Activated CD8-positive, alpha-beta T cell treated with anti-CD3 and anti-CD28 coated beads for 36 hours (primary cell): ENCODE data around the gene NUB1. TPM values are rescaled to one million over a fixed set of nuclear protein-coding genes. Genes with fewer than 3 reads are reported as not detected.

Experiments used
- ATAC-seq: fragments of 200-7000 bp; cut with Tn5 transposase; one replicate; pipeline ENCODE4 v1.10.0; 2021; ENCODE audit warnings: mild to moderate bottlenecking, moderate library complexity
- CTCF ChIA-PET: fragments of 350-600 bp; sonication (Branson Sonifier 250); formaldehyde crosslinking; loops from one replicate; lab custom pipeline; 2021; ENCODE audit warnings: antibody characterized with exemption; lab: Charles Lee
- POLR2A ChIA-PET: fragments of 350-600 bp; sonication (Branson Sonifier 250); formaldehyde crosslinking; loops from one replicate; lab custom pipeline; 2021; ENCODE audit warnings: antibody characterized with exemption; lab: Charles Lee
- DNase-seq: peaks from one replicate; pipeline ENCODE4 v3.0.0-alpha.2; 2020
- H3K27ac Mint-ChIP-seq: one replicate; pipeline ENCODE4 v1.8.0; 2021; ENCODE audit warnings: mild to moderate bottlenecking, mixed read lengths
- H3K27me3 Mint-ChIP-seq: one replicate; pipeline ENCODE4 v1.8.0; 2021; ENCODE audit warnings: mixed read lengths
- H3K36me3 Mint-ChIP-seq: one replicate; pipeline ENCODE4 v1.8.0; 2021; ENCODE audit warnings: low read depth, mixed read lengths
- H3K4me1 Mint-ChIP-seq: one replicate; pipeline ENCODE4 v1.8.0; 2021; ENCODE audit warnings: low read depth, mixed read lengths
- H3K4me3 Mint-ChIP-seq: one replicate; pipeline ENCODE4 v1.8.0; 2021; ENCODE audit warnings: mild to moderate bottlenecking, moderate library complexity, mixed read lengths
- H3K9me3 Mint-ChIP-seq: one replicate; pipeline ENCODE4 v1.8.0; 2021; ENCODE audit warnings: mixed read lengths
- CTCF ChIP-seq: fragments of 200-600 bp; IDR thresholded peaks from one replicate; pipeline ENCODE4 v1.8.0; 2022; ENCODE audit warnings: antibody characterized with exemption, mild to moderate bottlenecking
- intact Hi-C: fragments of 100-400 bp; cut with micrococcal nuclease; formaldehyde crosslinking; loops from one replicate; pipeline ENCODE4 v1.10.0; 2022
- total RNA-seq, 2 experiments: library from RNA; stranded (reverse); gene quantifications; one replicate each; pipeline ENCODE4 v1.2.3, GENCODE V29; 2021

The NUB1 gene
- total RNA-seq, 2 experiments from 2014 or later = 41.0 to 42.5 TPM

DNA sequence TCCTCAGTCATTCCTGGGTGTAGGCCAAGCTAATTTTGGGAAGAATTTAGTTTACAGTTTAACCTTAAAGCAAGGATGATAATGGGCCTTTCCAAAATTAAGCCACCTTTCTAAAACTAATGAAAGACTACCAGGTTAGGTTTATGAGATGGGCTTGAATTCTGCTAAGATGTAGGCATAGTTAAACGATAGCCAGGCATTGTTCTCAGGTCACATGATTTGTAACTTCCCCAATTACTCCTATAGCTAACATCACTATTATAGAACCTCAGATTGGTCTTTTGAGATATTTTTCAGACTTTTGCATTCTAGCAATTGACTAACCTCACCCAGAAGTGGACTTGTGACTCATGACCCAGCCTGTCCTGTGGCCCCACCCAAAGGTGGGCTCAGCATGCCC is 7.0 kb upstream of the NUB1 start:
- POLR2A ChIA-PET = no interaction called here
- ATAC-seq (no peak), DNase-seq (no peak)
- Mint-ChIP-seq H3K4me3 (no peak overlapping the region), H3K4me1 (peaks cover 27% of the 10 kb centered on the region), H3K27me3 (no peaks in the 10 kb centered on the region), H3K9me3 (peaks cover 7% of the 10 kb centered on the region), H3K27ac (no peak overlapping the region), H3K36me3 (peaks cover 2% of the 10 kb centered on the region)
- intact Hi-C loops = no loop called here
- CTCF ChIA-PET = interaction anchor here (1.0 to 2.5 kb wide), 4 partner anchors 10 to 25 kb away, joined by 3 to 15 read pairs (median 4); no protein-coding TSS in a partner anchor
- TF ChIP-seq CTCF = no peak

GRCh38 chr7:151336027-151336708 is 5.4 kb upstream of the NUB1 start:
- ChIA-PET POLR2A (interaction anchor here (0.8 kb wide), 1 partner anchor 294 kb away, joined by 3 read pairs; no protein-coding TSS in a partner anchor), CTCF (interaction anchor here (4.3 kb wide), 1 partner anchor 21 kb away, joined by 30 read pairs; no protein-coding TSS in a partner anchor)
- Mint-ChIP-seq H3K9me3 (peaks cover 10% of the 10 kb centered on the region), H3K36me3 (peaks cover 2% of the 10 kb centered on the region), H3K27me3 (no peaks in the 10 kb centered on the region), H3K27ac (no peak overlapping the region), H3K4me3 (no peak overlapping the region), H3K4me1 (peaks cover 42% of the 10 kb centered on the region)
- DNase-seq = no peak
- intact Hi-C loops = no loop called here
- no peak for TF ChIP-seq CTCF
- ATAC-seq = no peak

- ChIA-PET POLR2A (no interaction called here), CTCF (interaction anchor here (1.1 to 4.3 kb wide), 4 partner anchors 12 to 32 kb away, joined by 3 to 30 read pairs (median 3); no protein-coding TSS in a partner anchor)
- Mint-ChIP-seq H3K9me3 (peaks cover 10% of the 10 kb centered on the region), H3K4me1 (peaks cover 42% of the 10 kb centered on the region), H3K36me3 (peaks cover 2% of the 10 kb centered on the region), H3K27ac (no peak overlapping the region), H3K27me3 (no peaks in the 10 kb centered on the region), H3K4me3 (no peak overlapping the region)
- TF ChIP-seq CTCF = no peak
- DNase-seq (no peak), ATAC-seq (no peak)
- intact Hi-C loops = no loop called here
Observed at GRCh38 chr7:151337346-151337745, 4.3 kb upstream of the NUB1 start.

DNA sequence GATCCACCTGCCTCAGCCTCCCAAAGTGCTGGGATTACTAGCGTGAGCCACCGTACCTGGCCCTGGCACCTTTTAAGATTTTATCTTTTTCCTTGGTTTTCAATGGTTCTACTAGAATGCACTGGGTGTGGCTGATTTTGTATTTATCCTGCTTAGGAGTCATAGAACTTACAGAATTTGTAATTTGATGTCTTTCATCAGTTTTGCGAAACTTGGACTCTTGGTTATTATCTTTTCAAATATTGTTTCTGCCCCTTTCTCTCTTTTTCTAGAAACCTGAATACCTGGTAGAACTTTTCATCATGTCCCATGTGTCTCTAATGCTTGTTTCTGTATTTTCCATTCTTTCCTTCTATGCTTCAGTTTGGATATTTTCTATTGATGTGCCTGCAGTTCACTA is 2.8 kb upstream of the NUB1 start:
- peaks cover 10% of the 10 kb centered on the region for H3K9me3 Mint-ChIP-seq
- H3K4me3 Mint-ChIP-seq = no peak overlapping the region
- peaks cover 51% of the 10 kb centered on the region for H3K4me1 Mint-ChIP-seq
- ChIA-PET CTCF (interaction anchor here (1.0 to 6.3 kb wide), 3 partner anchors 11 to 23 kb away, joined by 3 to 74 read pairs (median 30); no protein-coding TSS in a partner anchor), POLR2A (interaction anchor here (1.2 kb wide), 1 partner anchor 23 kb away, joined by 4 read pairs; no protein-coding TSS in a partner anchor)
- no peak overlapping the region for H3K27ac Mint-ChIP-seq
- intact Hi-C loops = no loop called here
- H3K36me3 Mint-ChIP-seq = peaks cover 8% of the 10 kb centered on the region
- no peak for DNase-seq
- no peak for ATAC-seq
- no peaks in the 10 kb centered on the region for H3K27me3 Mint-ChIP-seq
- no peak for TF ChIP-seq CTCF
